ENCODE data around the gene UMODL1. TPM values are rescaled to one million over a fixed set of nuclear protein-coding genes. Genes with fewer than 3 reads are reported as not detected.
A peak's percentile ranks its signal among the peaks of the same experiment; 100 is the strongest.

The UMODL1 gene
- total and polyA plus RNA-seq, 10 donors = 0.02 to 0.85 (median 0.09) TPM; not detected in 3

- H3K27ac ChIP-seq = no peak overlapping the region
- no peak for DNase-seq
- 56 to 75% (median 63%) methylated on average over 3 of the region's 3 CpGs for WGBS, 5 donors
- TF ChIP-seq POLR2A (IDR thresholded peaks at IDR 0.05) = no peak
- no peak for TF ChIP-seq CTCF (IDR thresholded peaks at IDR 0.05 in 8 of 11, conservative IDR thresholded peaks at IDR 0.05 in 3 of 11)
- TF ChIP-seq POLR2AphosphoS5 (IDR thresholded peaks at IDR 0.05) = no peak
- H3K4me1 ChIP-seq = peaks cover 2 to 34% (median 11%) of the 10 kb centered on the region in 6 donors
- peaks cover 0 to 22% (median 0%) of the 10 kb centered on the region in 7 donors for H3K27me3 ChIP-seq (replicated peaks in 1 of 7)
- intact Hi-C loops (cut with DNase I; ENCODE audit: low total_unique reads) = no loop called here
- no peak overlapping the region for H3K4me3 ChIP-seq
- no peaks in the 10 kb centered on the region for H3K9me3 ChIP-seq
- no peaks in the 10 kb centered on the region for H3K36me3 ChIP-seq
Observed at GRCh38 chr21:42069327-42069726, 1.8 kb upstream of the UMODL1 start.

GRCh38 chr21:42069843-42070242 is 1.3 kb upstream of the UMODL1 start:
- TF ChIP-seq POLR2A (IDR thresholded peaks at IDR 0.05) (no peak), CTCF (IDR thresholded peaks at IDR 0.05 in 8 of 11, conservative IDR thresholded peaks at IDR 0.05 in 3 of 11) (no peak), POLR2AphosphoS5 (IDR thresholded peaks at IDR 0.05) (no peak)
- no peak for DNase-seq
- H3K27me3 ChIP-seq (replicated peaks in 1 of 7) = peaks cover 0 to 22% (median 0%) of the 10 kb centered on the region in 7 donors
- H3K9me3 ChIP-seq = no peaks in the 10 kb centered on the region
- 62 to 82% (median 68%) methylated on average over 10 of the region's 10 CpGs for WGBS, 5 donors
- peaks cover 0 to 29% (median 6%) of the 10 kb centered on the region in 6 donors for H3K4me1 ChIP-seq
- H3K27ac ChIP-seq = no peak overlapping the region
- H3K4me3 ChIP-seq = no peak overlapping the region
- H3K36me3 ChIP-seq = no peaks in the 10 kb centered on the region
- intact Hi-C loops (cut with DNase I; ENCODE audit: low total_unique reads) = no loop called here

GRCh38 chr21:42073145-42074099 is 2.3 kb downstream of the UMODL1 start:
- intact Hi-C loops (cut with DNase I; ENCODE audit: low total_unique reads) = no loop called here
- Histone ChIP-seq H3K9me3 (no peaks in the 10 kb centered on the region), H3K27ac (no peak overlapping the region), H3K27me3 (replicated peaks in 1 of 7) (peaks cover 0 to 22% (median 0%) of the 10 kb centered on the region in 7 donors), H3K36me3 (no peaks in the 10 kb centered on the region), H3K4me3 (no peak overlapping the region), H3K4me1 (peaks cover 0 to 9% (median 0%) of the 10 kb centered on the region in 6 donors)
- TF ChIP-seq CTCF (IDR thresholded peaks at IDR 0.05 in 8 of 11, conservative IDR thresholded peaks at IDR 0.05 in 3 of 11) (no peak), POLR2AphosphoS5 (IDR thresholded peaks at IDR 0.05) (no peak), POLR2A (IDR thresholded peaks at IDR 0.05) (no peak)
- DNase-seq = peak; percentile 66
- WGBS, 5 donors = 43 to 65% (median 56%) methylated on average over 19 to 21 of the region's 21 CpGs
